Kidney epithelial cell (primary cell): ENCODE results near the gene TMEM214. TPM values are rescaled to one million over a fixed set of nuclear protein-coding genes. Genes with fewer than 3 reads are reported as not detected.

ENCODE experiments used
- DNase-seq: peaks from one replicate; pipeline ENCODE4 v3.0.0-alpha.2; 2010; ENCODE audit warnings: low read depth
- H3K27me3 ChIP-seq: 2 replicates; pipeline ENCODE4 v1.6.0; 2011; ENCODE audit warnings: low read length; ENCODE audit not compliant: control insufficient read depth, insufficient read depth
- H3K36me3 ChIP-seq: 2 replicates; pipeline ENCODE4 v1.5.1; 2011; ENCODE audit warnings: low read length; ENCODE audit not compliant: control insufficient read depth, insufficient read depth
- H3K4me3 ChIP-seq: 2 replicates; pipeline ENCODE4 v1.5.1; 2011; ENCODE audit warnings: low read depth, mild to moderate bottlenecking, control low read depth, low read length
- total RNA-seq: library from RNA; depleted of rRNA; stranded (reverse); fragments of >200 nt; gene quantifications from 2 replicates; pipeline ENCODE4 v1.2.3, GENCODE V29; 2015
- TF ChIP-seq, protein P1 (sequence below): IDR thresholded peaks from 2 replicates; pipeline ENCODE4 v1.5.1; 2011; ENCODE audit warnings: mild to moderate bottlenecking, moderate library complexity, low read length, control low read depth, inconsistent platforms; ENCODE audit not compliant: insufficient read depth, poor library complexity, severe bottlenecking

TMEM214 gene
- total RNA-seq, 1 donor from 2014 or later = 27.0 TPM

DNA sequence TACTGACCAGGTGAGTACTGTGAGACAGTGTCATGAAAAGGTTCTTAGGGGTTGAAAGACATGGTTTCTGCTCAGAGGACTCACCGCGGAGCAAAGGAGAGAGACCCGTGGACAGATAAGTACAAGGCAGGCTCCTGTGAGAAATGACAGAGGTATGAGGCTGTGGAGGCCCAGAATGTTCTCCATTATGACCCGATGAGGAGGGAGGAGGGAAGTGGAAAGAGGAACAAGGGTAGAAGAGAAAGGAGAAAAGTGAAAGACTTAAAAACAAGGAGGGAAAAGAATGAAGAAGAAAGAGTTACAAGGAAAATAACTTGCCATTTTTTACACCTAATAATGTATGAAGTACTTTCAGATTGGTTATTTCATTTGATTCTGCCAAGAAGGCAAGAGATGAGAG, 32.5 kb upstream of the TMEM214 start:
- Histone ChIP-seq H3K36me3 (no peaks in the 10 kb centered on the region), H3K4me3 (no peak overlapping the region), H3K27me3 (no peaks in the 10 kb centered on the region)
- DNase-seq = no peak
- TF ChIP-seq, protein P1, sequence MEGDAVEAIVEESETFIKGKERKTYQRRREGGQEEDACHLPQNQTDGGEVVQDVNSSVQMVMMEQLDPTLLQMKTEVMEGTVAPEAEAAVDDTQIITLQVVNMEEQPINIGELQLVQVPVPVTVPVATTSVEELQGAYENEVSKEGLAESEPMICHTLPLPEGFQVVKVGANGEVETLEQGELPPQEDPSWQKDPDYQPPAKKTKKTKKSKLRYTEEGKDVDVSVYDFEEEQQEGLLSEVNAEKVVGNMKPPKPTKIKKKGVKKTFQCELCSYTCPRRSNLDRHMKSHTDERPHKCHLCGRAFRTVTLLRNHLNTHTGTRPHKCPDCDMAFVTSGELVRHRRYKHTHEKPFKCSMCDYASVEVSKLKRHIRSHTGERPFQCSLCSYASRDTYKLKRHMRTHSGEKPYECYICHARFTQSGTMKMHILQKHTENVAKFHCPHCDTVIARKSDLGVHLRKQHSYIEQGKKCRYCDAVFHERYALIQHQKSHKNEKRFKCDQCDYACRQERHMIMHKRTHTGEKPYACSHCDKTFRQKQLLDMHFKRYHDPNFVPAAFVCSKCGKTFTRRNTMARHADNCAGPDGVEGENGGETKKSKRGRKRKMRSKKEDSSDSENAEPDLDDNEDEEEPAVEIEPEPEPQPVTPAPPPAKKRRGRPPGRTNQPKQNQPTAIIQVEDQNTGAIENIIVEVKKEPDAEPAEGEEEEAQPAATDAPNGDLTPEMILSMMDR = no peak

DNA sequence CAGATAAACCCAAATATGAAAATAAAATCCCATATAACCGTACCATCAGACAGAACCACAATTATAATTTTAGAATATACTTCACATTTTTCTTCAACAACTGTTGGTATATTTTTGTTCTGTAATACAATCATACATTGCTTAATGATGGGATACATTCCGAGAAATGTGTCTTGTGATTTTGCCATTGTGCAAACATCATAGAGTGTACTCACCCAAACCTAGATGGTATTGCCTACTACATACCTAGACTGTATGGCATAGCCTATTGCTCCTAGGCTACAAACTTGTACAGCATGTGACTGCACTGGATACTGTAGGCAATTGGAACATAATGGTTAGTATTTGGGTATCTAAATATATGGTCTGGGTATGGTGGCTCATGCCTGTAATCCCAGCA, 31.8 kb upstream of the TMEM214 start:
- TF ChIP-seq, protein P1 = no peak
- H3K4me3 ChIP-seq = no peak overlapping the region
- no peak for DNase-seq
- no peaks in the 10 kb centered on the region for H3K27me3 ChIP-seq
- H3K36me3 ChIP-seq = no peaks in the 10 kb centered on the region

DNA sequence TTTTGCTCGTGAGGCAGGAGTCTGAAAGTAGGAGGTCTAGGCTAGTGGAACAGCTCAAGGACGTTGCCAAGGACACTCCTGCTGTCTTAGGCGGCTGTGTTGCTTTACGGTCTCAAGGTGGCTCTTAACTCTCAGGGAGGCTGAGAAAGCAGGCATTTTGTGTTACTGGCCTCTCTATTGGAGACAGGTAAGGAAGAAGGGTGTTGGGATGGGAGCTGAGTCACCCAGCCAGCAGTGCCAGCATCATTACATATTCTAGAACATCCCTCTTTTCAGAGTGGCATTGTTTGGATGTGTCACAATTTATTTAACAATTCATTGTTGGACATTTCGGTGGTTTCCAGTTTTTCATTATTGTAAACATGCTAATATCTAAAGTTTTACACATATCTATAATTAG, 30.8 kb upstream of the TMEM214 start:
- Histone ChIP-seq H3K36me3 (no peaks in the 10 kb centered on the region), H3K27me3 (no peaks in the 10 kb centered on the region), H3K4me3 (no peak overlapping the region)
- DNase-seq = no peak
- TF ChIP-seq, protein P1 = no peak

DNA sequence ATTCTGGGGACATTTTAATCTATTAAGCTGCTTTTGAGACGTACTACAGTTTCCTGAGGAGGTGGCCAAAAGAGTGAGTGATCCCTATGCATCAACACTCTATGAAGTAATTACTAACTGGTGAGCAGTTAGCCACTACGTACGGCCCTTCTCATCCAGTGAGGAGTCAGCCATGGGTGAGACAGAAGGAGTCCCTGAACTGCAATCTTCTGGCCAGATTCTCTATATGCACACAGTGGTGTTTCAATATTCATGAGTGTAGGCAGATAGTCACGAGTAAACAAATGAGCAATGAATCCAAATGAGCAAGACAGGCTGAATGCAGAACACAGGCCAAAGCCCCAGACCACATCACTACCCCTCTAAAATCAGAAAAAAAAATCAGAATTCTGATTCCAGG, 29.8 kb upstream of the TMEM214 start:
- Histone ChIP-seq H3K27me3 (no peaks in the 10 kb centered on the region), H3K4me3 (no peak overlapping the region), H3K36me3 (no peaks in the 10 kb centered on the region)
- TF ChIP-seq, protein P1 = no peak
- DNase-seq = no peak

DNA sequence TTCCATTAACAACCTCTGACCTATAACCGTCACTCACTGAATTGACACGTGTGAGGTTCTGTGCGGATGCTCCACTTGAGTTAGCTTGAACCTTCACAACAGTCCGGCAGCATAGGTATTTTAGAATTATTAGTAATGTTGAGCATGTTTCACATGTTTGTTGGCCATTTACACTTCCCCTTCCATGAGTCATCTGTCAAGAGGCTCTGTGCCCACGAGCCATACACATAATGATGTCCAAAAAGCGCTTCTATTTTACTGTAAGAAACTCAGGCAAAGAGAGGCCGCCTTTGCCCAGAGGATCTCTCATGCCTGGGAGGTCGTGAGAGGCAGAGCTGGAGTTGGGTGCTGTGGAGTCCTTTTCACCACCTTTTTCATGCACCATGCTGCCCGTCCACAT, 28.9 kb upstream of the TMEM214 start:
- no peak for DNase-seq
- no peaks in the 10 kb centered on the region for H3K27me3 ChIP-seq
- H3K36me3 ChIP-seq = no peaks in the 10 kb centered on the region
- H3K4me3 ChIP-seq = no peak overlapping the region
- TF ChIP-seq, protein P1 = no peak

DNA sequence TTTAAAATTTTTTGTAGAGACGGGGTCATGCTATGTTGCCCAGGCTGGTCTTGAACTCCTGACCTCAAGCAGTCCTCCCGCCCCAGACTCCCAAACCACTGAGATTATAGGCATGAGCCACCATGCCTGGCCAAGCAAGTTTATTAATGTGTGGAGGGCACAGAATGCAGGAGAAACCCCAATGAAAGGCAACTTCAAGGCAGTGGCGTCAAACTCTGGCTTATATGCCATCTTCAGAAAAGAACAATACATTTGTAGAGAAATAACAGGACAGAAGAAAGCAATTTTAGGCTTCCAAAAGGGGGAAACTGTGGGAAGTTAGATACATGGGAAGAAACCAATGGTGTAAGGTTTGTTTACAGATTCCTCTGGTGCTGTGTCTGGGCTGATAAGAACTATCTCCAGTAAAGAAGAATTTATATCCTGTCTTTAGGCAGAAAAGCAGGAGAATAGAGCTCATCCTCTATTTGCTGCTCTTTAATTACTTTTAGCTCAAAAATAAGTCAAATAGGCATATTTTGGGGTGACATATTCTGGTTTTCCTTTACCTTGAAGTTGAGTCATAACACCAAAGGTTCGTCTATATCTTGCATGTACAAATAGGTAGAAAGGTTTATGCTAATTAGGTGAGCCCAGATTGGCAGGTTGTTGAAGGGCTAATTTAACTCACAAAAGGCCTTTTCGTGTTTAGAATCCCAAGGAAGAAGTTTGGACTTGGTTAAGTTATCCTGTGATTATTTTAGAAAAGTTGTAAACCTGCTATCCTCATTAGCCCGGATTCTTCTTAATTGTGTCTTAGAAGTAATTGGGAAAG, 26.0 kb upstream of the TMEM214 start:
- TF ChIP-seq, protein P1 = no peak

More for the DNA sequence above, 26.0 kb upstream of the TMEM214 start:
- Histone ChIP-seq H3K36me3 (no peaks in the 10 kb centered on the region), H3K4me3 (no peak overlapping the region), H3K27me3 (no peaks in the 10 kb centered on the region)
- DNase-seq = no peak
